HL-60/S4 (cell line): ENCODE results near the gene XRCC6.
"Not testable (repeated sequence)": the region's sequence is repeated elsewhere in the genome, so short reads cannot be mapped to it uniquely, and the experiment has no call there.

Experiments
- in situ Hi-C: fragments of 300-500 bp; cut with MboI; formaldehyde crosslinking; loops from 2 replicates; pipeline ENCODE4 v1.14.3; 2022; ENCODE audit warnings: low sequenced_read_pairs

XRCC6 gene

DNA sequence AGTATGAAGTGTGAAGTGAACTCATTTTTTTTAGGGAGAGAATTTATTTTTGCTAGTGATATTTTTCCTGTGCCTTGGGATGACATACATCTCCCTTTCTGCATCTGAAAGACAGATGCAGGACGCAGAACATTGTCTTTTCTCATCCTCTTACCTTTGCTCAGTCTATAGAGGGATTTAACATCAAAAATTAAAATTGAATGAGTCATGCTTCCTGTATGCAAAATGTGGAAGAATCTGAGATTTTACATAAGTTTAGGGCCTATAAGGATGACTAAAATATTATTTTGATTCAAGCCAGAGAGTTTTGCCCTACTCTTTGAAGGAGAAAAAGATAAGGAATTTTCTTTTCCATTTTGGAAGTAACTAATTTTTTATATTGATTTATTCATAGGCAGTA is 27.3 kb downstream of the XRCC6 start:
- in situ Hi-C loops: no loop called here

DNA sequence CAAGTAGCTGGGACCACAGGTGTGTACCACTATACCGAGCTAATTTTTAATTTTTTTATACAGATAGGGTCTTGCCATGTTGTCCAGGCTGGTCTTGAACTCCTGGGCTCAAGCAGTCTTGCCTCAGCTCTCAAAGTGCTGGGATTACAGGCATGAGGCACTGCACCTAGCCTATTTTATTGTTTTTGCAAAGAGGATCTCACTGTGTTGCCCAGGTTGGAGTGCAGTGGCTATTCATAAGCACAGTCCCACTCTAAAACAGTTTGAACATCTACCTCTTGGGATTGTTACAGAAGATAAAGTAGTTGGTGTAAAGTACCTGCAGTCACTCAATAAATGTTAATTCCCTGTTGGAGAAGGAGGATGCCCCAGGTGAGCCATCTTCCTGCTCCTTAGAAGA is 29.1 kb downstream of the XRCC6 start:
- in situ Hi-C loops: no loop called here

DNA sequence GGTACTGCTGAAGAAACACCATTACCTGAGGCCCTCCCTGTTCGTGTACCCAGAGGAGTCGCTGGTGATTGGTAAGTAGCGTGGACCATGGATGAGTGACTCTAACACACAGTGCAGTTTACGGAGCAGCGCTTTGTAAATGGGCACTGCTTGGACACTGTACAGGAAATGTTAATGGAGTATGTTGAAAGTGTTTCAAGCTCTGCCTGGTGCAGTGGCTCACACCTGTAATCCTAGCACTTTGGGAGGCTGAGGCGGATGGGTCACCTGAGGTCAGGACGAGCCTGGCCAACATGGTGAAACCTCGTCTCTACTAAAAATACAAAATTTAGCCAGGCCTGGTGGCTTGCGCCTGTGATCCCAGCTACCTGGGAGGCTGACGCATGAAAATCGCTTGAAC is 29.7 kb downstream of the XRCC6 start:
- in situ Hi-C loops: no loop called here

DNA sequence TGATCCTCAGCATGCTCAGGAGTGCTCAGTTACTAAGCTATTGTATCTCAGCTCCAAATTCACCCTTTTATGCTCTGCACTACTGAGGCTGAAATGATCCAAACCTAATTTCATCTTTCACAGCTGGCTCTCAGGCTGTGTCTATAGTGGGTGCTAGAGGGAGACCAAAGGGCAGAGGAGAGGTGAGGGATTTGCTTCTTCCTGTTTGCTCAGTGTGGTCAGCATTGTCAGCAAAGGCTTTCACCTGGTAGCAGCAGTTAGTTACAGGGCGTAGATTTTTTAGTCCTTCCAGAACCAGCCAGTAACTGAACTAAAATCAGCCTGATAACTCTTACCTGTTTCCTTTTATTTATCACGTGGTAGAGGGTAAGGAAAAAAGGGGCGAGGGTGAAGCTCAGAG is 33.2 kb downstream of the XRCC6 start:
- in situ Hi-C loops: no loop called here

DNA sequence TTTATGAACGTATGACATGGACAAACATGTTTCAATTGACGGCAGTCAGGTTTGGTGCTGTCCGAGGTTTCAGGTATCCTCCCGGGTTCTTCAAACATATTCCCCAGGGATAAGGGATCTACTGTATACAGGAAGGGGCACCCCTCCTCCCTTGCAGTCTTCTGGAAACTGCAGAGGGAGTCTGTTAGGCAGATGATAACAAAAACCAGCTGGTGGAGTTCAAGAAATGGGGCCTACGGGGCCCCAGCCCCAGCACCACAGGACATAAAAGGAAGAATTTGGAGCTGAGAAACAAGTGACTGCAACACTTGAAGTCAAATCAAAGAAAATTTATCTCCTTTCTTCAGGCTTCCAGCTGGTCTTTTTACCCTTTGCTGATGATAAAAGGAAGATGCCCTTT is 35.5 kb downstream of the XRCC6 start:
- in situ Hi-C loops: no loop called here

DNA sequence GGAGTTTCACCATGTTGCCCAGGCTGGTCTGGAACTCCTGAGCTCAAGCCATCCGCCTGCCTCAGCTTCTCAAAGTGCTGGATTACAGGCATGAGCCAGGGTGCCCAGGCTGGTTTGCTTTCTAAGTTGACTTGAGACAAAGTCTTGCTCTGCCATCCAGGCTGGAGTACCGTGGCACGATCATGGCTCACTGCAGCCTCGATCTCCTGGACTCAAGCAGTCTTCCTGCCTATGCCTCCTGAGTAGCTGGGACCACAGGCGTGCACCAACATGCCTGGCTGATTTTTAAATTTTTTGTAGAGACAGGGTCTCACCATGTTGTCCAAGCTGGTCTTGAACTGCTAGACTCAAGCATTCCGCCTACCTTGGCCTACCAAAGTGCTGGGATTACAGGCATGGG is 36.6 kb downstream of the XRCC6 start:
- in situ Hi-C loops: no loop called here

DNA sequence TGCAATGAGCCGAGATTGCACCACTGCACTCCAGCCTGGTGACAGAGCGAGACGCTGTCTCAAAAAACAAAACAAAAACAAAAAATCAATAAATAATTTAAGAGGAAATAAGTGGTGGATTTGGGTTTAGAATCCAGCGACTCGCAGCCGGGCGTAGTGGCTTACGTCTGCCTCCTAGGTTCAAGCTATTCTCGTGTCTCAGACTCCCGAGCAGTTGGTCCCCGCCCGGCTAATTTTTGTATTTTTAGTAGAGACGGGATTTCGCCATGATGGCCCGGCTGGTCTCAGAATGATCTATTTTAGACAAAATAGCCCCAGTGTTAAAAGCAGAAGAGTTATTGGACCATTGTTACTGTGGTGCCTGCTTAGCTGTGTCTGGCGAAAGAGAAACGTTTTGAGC is 37.8 kb downstream of the XRCC6 start:
- in situ Hi-C loops: no loop called here

DNA sequence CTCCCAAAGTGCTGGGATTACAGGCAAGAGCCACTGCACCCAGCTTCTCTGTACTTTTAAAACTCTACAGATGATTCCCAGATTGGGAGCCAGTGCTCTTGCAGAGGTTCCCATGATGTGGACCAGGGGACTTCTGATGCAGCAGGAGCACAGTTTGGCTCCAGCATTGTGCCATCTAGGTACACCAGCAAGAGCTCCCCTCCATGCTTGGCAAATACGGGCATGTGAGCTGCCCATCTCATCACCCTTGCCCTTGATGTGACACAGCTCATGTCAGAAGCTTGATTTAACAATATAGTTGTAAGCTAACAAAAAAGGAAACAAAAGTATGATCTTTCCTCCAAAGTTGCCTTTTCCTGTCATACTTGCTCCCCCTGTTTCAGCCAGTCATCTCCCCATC is 38.8 kb downstream of the XRCC6 start:
- in situ Hi-C loops: loop anchor here (10.0 kb wide), 1 partner anchor 285 kb away; the partner anchor contains the start of gene CENPM

DNA sequence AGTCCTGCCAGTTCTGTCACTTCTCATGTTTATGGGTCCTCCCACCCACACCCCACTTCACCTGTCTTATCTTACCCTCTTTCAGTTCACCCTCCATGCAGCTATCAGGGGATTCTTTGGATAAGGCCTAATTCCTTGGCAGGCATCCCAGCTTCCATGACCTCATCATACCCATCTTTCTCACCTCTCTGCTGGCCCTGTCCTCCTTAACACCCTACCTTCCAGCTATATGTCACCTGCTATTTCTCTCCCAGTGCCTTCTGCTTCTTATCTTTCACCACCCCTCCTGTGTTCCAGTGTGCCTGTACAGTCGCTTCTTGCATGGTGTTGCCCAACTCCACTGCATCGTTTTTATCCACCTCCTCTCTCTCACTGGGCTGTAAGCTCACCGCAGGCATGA is 39.3 kb downstream of the XRCC6 start:
- in situ Hi-C loops: loop anchor here (10.0 kb wide), 1 partner anchor 284 kb away; the partner anchor contains the start of gene CENPM

DNA sequence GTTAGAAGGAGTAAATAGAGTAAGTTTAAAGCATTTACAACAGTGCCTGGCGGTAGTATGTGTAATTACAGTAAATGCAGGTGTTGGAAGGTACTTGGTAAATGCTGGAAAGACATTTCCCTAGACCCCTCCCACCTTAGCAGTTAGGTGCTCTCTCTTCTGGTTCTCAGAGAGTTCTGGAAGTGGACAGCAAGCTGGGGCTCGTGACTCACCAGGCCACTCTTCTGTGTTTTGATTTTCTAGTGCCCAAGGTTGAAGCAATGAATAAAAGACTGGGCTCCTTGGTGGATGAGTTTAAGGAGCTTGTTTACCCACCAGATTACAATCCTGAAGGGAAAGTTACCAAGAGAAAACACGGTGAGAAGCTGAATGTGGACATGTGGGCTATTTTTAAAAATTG is 40.0 kb downstream of the XRCC6 start:
- in situ Hi-C loops: loop anchor here (10.0 kb wide), 1 partner anchor 284 kb away; the partner anchor contains the start of gene CENPM

DNA sequence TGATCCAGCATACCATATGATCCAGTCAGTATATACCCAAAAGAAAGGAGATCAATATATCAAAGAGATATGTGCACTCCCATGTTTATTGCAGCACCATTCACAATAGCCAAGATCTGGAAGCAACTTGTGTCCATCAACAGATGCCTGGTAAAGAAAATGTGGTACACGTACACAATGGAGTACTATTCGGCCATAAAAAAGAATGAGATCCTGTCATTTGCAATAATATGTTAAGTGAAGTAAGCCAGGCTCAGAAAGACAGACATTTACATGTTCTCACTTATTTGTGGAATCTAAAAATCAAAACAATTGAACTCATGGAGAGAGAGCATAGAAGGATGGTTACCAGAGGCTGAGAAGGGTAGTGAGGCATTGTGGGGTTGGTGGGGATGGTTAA is 40.6 kb downstream of the XRCC6 start:
- in situ Hi-C loops: loop anchor here (10.0 kb wide), 1 partner anchor 283 kb away; the partner anchor contains the start of gene CENPM

DNA sequence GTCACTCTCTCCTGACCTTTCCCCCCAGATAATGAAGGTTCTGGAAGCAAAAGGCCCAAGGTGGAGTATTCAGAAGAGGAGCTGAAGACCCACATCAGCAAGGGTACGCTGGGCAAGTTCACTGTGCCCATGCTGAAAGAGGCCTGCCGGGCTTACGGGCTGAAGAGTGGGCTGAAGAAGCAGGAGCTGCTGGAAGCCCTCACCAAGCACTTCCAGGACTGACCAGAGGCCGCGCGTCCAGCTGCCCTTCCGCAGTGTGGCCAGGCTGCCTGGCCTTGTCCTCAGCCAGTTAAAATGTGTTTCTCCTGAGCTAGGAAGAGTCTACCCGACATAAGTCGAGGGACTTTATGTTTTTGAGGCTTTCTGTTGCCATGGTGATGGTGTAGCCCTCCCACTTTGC is 42.5 kb downstream of the XRCC6 start:
- in situ Hi-C loops: loop anchor here (10.0 kb wide), 1 partner anchor 281 kb away; the partner anchor contains the start of gene CENPM

DNA sequence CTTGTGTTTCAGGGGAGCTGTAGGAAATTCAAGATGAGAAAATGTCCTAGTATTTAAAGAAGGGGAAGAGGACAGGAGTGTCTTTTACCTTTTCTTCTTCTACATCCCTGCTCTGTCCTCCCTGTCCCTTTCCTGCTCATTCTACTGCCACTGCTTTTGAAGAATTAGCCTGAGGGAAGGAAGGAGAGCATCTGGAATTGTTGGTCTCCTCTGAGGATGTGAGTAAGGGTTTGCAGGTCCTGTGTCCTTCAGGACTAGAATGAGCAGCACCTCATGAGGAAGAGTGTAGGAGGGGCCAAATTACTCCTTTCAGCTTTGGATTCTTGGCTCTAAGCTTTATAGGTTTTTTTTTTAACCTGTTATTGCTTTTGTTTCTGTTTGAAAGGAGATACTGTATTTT is 43.4 kb downstream of the XRCC6 start:
- in situ Hi-C loops: loop anchor here (10.0 kb wide), 1 partner anchor 280 kb away; the partner anchor contains the start of gene CENPM

DNA sequence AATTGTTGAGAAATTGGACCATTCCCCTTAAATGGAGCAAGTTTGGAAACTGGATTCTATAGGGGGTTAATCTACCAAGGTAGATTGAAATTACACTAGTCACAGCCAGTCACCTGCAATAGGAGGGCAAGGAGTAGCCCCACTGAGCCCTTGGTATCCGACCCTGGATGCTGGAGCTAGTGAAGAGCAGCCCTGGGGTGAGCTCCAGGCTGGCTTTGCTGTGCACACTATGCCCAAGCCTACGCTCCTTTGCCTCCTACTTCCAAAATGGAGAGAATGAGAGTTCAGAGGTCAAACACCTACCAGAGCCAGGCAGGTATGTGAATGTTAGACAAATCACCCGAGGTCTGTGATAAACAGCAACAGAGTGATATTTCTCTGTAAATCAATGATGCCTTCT is 43.9 kb downstream of the XRCC6 start:
- in situ Hi-C loops: loop anchor here (10.0 kb wide), 1 partner anchor 280 kb away; the partner anchor contains the start of gene CENPM

DNA sequence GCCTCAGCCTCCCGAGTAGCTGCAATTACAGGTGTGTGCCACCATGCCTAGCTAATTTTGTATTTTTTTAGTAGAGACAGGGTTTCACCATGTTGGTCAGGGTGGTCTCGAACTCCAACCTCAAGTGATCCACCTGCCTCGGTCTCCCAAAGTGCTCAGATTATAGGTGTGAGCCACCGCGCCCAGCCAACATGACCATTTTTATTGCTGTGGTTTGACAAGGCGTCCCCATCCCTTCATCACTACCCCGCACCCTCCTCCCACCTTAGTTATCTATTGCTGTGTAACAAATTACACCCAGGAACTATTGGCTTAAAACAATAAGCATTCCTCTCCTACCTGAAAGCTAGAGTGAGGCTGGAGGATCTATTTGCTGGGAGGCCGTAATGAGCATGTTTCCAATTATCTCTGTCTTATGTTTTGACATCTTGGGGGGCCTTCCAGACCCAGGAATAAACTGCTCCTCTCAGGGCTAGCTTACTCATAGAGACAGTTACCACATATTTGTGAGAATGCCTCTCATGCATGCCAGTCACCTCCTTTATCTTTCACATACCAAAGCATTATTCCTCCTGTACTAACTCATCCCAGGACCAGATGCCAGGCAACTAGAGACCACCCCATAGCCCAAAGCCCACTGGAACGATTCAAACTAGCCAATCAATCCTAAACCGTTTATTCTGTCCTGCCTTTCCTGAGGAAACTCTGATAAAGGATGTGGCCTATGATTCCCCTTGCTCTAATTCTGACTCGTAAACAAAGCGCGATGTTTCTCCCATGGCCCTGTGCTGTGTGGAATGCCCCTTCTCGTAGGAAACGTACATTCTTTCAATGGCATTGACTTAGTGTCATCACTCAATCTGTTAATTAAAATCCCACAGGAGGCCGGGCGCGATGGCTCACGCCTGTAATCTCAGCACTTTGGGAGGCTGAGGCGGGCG is 48.1 kb downstream of the XRCC6 start:
- in situ Hi-C loops: loop anchor here (10.0 kb wide), 1 partner anchor 276 kb away; the partner anchor contains the start of gene CENPM

DNA sequence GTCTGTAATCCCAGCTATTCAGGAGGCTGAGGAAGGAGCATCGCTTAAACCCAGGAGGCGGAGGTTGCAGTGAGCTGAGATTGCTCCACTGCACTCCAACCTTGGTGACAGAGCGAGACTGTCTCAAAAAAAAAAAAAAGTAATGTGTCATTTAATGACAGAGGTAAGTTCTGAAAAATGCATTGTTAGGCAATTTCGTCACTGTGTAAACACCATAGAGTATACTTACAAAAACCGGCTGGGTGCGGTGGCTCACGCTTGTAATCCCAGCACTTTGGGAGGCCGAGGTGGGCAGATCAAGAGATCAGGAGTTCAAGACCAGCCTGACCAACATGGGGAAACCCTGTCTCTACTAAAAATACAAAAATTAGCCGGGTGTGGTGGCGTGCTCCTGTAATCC is 51.0 kb downstream of the XRCC6 start:
- in situ Hi-C loops: not testable (repeated sequence)

DNA sequence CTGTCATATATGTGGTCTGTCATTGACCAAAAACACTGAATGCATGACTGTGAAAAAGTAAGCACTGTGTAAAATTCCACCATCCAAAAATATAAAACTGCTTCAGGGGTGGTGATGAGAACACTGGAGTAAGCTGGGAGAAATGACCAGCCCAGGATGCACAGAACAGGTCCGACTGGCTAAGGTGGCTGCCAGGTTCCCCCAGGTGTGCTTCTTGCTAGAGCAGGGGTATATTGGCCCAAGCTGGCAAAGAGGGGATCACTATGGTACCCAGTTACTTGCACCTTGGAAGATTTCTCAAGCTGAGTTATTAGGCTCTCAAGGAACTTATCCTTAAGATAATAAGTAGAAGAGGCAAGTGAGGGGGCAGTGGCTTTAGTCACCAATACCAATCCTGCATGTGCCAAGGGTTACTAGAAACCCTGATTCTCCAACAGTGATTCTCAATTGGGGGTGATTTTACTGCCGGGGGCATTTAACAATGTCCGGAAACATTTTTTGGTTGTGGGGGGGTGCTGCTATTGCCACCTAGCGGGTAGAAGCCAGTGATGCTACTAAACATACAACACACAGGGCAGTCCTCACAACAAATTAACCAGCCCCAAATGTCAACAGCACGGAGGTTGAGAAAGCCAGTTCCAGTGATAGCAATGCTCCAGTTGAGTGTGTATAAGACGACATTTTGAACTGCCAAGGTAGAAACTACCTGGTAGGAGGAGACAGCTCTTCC is 51.9 kb downstream of the XRCC6 start:
- in situ Hi-C loops: no loop called here

DNA sequence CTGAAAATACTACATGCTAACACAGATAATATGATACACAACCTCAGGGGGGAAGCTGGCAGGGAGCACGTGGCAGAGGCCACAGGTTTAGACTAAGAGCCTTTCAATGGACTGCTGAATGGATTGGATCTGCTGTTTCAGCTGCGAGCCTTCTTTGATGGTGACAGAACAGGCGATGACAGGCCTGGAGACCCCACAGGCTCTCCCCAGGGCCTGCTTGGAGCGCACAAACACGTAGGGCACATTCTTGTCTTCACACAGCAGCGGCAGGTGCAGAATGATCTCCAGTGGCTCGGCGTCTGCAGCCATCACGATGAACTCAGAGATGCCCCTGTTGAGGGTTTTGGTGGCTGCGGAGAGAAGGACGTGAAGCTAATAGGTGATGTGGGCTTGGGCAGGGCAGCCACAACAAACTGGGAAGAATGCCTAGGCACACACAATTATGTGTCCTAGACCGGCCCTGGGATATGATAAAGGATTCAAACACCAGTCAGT is 53.8 kb downstream of the XRCC6 start:
- in situ Hi-C loops: loop anchor here (25.0 kb wide), 1 partner anchor 787 kb away; no protein-coding TSS in a partner anchor

DNA sequence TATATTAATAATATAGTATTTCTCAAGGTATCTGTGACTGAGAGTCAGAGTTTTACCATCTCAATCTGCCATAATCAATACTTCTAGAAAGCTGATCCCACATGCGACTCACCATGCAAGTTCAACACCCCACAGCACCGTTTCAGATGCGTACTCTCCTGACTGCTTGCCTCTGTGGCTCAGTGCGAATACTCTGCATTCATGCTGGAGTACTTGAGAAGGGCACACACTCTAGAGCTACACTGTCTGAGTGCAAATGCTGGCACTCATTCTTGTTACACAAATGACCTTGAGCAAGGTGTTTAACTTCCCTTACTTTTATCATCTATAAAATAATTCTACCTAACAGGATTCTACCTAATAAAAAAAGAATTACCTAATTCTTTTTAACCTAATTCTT is 55.0 kb downstream of the XRCC6 start:
- in situ Hi-C loops: loop anchor here (25.0 kb wide), 1 partner anchor 786 kb away; no protein-coding TSS in a partner anchor

DNA sequence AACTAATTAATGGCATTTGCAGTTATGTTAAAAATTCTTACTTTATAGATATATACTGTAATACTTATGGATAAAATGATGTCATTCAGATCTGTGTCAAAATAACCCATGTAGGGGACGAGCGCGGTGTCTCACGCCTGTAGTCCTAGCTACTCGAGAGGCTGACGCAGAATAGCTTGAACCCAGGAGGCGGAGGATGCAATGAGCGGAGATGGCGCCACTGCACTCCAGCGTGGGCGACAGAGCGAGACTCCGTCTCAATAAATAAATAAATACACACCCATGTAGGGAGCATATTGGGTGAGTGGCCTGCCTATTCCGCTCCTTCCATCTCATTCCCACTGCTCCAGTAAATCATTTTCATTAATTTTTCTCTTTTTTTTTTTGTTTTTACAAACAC is 60.5 kb downstream of the XRCC6 start:
- in situ Hi-C loops: loop anchor here (25.0 kb wide), 1 partner anchor 781 kb away; no protein-coding TSS in a partner anchor
